B cell (primary cell): ENCODE measurements around the gene RAP1GAP2.

Experiments
- CTCF ChIP-seq: fragments of 200-600 bp; IDR thresholded peaks from one replicate; pipeline ENCODE4 v1.8.0; 2022; ENCODE audit warnings: antibody characterized with exemption, mild to moderate bottlenecking
- EZH2 ChIP-seq: IDR thresholded peaks from 2 replicates; pipeline ENCODE4 v1.6.1; 2012; ENCODE audit warnings: borderline replicate concordance, low read depth, mild to moderate bottlenecking, moderate library complexity, low read length; ENCODE audit not compliant: insufficient read depth, poor library complexity, severe bottlenecking

GRCh38 chr17:3024346-3024745 is 228.1 kb downstream of the RAP1GAP2 start:
- no peak for TF ChIP-seq CTCF
- TF ChIP-seq EZH2: no peak
